Measurements from ENCODE around the gene CYP2B6.
"Not testable (repeated sequence)": the region's sequence is repeated elsewhere in the genome, so short reads cannot be mapped to it uniquely, and the experiment has no call there.

Gene CYP2B6

DNA sequence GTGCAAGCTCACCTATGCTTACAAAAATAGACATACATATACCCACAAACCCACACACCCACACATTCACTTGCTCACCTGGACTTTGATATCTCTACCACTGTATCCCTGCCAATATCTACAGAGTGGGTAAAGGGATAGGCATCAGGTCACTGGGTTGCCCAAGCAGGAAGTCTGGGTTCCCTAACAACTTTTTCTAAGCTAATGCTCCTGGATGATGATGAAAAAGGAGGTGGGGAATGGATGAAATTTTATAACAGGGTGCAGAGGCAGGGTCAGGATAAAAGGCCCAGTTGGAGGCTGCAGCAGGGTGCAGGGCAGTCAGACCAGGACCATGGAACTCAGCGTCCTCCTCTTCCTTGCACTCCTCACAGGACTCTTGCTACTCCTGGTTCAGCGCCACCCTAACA, at the start of gene CYP2B6:
TSS of gene CYP2B6 (plus strand) at position 311 of the 410 bp plus-strand sequence. CDS start at position 335, 24 bp downstream.
- DNase-seq (ENCODE audit: low spot score): no peak

DNA sequence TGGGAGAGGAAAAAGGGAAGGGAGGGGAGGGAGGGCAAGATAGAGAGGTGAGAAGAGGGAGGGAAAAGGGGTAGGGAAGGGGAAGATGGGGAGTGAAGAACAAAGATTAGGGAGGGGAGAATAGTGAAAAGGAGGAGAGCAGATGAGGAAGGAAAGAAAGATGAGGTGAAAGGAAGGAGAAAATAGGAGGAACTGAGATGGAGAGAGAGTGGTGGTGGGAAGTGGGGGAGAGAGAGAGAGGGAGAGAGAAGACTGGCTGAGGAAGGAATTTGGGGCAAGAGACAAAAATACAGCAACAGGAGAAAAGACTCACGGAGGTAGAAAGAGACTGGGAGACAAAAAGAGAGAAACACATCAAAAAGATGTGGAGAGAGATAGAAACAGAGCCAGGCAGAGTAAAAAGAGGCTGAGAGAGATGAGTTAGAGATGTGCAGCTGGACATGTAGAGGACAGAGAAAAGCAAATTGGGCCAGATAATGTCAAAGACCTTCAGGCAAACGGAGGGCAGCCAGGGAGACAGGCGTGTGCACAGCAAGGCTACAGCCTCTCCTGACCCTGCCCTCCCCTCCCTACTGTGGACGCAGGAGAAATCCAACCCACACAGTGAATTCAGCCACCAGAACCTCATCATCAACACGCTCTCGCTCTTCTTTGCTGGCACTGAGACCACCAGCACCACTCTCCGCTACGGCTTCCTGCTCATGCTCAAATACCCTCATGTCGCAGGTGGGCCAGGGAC, 49.4 kb upstream of the CYP2B6 start:
- no peak for DNase-seq (ENCODE audit: low spot score)

DNA sequence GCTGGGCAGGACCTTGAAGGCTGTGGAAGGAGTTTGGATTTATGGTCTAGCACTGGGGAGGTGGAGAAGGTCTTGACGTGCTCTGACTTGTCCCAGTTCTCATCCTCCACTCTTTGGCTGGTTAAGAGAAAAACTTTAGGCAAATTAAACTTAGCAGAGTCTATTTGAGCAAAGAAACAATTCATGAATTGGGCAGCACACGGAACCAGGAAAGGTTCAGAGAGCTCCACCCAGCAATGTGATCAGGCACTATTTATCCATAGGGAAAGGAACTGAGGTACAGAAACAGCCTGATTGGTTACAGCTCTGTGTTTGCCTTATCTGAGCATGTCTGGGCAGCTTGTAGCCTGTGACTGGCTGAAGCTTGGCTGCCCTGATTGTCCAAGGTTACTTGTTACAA, 45.4 kb upstream of the CYP2B6 start:
- DNase-seq (ENCODE audit: low spot score): no peak

DNA sequence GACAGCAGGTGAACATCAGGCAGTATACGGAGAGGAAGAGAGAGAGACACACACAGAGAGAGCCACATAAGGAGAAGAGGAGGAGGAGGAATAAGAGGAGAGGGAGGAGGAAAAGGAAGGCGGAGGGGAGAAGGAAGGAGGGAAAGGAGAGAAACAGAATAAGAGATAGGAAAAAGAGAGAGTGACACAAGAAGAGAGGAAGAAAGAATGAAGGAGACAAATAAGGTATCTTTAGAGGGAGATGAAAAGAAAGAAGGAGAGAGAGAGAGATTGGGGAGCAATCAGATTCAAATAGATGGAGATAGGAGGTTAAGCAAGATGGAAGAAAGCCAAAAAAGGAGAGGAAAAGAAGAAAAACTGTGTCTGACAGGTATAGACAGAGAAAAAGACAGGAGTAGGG, 44.0 kb upstream of the CYP2B6 start:
- DNase-seq (ENCODE audit: low spot score): no peak

DNA sequence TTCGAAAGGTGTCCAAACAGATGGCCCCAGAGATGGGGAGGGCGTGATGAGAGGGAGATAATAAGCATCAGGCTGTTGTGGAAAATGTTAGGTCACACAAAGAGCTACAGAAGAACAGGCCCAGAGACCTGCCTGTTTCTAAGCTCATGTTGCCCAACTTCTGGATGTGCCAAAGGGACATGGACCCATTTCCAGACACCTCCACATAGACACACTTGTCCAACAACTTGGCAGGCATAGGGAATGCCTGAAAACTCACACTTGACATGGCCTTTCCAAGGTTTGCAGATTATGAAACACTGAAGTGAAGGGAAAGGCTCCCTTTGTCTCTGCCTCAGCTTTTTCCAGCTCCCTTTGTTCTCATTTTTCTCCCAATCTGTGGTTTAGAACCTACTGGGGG, 43.5 kb upstream of the CYP2B6 start:
- no peak for DNase-seq (ENCODE audit: low spot score)

DNA sequence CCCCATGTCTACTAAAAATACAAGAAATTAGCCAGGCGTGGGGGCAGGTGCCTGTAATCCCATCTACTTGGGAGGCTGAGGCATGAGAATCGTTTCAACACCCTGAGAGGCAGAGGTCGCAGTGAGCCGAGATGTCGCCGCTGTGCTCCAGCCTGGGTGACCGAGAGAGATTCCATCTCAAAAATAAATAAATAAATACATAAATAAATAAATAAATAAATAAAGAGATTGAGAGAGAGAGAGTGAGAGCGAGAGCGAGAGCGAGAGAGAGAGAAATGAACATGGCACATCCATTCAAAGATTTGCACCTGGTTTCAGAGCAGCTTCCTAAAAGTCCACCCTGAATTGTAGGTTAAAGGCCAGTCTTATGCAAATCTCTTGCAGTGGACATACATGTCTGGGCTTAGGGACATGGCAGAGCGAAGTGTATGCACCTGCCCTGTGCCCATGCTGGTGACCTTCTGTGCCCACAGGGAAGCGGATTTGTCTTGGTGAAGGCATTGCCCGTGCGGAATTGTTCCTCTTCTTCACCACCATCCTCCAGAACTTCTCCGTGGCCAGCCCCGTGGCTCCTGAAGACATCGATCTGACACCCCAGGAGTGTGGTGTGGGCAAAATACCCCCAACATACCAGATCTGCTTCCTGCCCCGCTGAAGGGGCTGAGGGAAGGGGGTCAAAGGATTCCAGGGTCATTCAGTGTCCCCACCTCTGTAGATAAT, 42.3 kb upstream of the CYP2B6 start:
- DNase-seq (ENCODE audit: low spot score): no peak

DNA sequence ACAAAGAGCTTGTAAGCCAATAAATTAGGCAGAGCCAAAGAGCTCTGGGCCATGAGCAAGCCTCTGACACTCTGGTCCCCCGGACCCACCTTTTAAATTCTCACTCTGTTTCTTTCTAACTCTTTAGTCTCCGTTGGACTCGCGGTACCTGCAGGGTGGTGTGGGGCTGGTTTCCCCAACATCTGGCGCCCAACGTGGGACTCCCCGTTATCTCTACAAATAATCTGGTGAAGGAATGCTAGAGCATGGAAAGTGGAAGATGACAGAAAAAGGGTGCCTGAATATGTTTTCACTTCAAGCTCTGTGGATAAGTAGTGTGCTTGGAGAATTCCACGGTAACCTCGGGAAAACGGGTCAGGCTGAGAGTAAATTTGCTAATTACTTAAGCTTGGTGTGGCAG, 36.5 kb upstream of the CYP2B6 start:
- no peak for DNase-seq (ENCODE audit: low spot score)

DNA sequence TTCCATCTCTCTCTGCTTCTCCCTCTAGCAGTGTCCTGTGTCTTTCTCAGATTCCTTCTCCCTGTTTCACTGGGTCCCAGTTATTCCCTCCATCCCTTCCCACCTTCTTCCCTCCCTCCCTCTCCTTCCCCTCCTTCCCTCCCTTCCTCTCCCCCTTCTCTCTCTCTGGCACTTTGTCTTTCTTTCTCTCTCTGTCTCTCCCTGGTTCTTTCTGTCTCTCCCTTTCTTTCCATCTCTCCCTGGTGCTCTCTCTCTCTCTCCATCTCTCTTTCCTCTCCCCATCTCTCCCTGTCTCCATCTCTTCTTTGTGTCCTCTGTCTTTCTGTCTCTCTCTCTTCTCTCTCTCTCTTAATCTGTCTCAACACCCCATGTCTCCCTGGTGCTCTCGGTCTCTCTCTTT, 31.7 kb upstream of the CYP2B6 start:
- no peak for DNase-seq (ENCODE audit: low spot score)

DNA sequence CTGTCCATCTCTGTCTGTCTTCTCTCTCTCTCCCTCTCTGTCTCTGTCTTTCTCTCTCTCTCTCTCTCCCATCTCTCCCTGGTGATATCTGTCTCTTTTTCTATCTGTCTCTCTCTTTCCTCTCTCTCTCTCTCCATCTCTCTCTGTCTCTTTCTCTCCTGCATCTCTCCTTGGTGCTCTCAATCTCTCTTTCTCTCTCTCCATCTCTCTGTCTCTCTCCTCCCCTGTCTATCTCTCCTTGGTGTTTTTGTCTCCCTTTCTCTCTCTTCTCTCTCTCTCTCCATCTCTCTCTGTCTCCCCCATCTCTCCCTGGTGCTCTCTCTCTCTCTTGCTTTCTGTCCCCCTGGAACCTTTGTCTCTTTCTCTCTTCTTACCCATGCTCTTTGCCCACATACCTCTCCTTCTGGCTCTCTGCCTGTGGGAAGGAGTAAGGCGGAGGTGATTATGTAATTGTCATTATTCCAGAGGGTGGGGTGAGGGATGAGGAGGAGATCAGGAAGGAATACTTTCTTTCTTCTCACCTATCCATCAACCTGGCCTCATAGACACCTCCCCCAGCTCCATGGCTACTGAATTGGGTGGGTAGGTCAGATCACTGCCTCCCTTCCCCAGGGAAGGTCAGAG, 30.9 kb upstream of the CYP2B6 start:
- no peak for DNase-seq (ENCODE audit: low spot score)

DNA sequence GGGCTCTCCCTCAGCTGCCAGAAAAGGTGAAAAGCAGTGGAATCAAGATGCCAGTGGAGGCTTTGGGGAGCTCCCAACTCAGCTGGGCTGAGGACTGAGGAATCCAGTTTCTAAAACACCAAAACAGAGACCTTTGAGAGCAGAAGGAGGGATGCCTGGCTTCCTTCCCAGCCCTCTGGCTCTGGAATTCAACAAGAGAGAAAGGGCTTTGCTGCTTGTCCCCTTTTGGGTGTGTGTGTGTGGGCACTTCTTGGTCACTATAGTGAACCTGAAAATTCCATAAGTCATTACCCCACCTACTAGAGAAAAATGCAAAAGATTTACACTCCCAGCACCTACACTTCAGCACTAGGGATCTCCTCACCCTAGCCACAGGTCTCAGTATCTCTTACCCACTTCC, 30.3 kb upstream of the CYP2B6 start:
- no peak for DNase-seq (ENCODE audit: low spot score)

DNA sequence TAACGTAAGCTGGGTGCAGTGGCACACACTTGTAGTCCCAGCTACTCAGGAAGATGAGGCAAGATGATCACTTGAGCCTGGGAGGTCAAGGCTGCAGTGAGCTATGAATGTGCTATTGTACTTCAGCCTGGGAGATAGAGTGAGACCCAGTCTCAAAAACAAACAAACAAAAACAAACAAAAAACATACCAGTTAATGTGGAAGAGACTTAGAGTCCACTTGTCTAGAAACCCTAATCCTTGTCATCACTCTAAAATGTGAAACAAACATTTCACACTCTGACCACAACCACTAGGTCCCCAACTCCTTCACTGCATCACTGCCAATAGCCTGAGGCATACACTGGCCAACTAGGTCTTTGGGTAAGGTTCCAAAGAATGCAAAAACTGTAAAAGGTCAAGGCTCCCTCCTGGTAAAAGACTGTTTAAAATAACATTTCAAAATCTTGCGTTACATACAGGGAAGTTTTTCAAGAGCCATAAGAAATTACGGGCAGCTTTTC, 28.6 kb upstream of the CYP2B6 start:
- DNase-seq (ENCODE audit: low spot score): no peak

DNA sequence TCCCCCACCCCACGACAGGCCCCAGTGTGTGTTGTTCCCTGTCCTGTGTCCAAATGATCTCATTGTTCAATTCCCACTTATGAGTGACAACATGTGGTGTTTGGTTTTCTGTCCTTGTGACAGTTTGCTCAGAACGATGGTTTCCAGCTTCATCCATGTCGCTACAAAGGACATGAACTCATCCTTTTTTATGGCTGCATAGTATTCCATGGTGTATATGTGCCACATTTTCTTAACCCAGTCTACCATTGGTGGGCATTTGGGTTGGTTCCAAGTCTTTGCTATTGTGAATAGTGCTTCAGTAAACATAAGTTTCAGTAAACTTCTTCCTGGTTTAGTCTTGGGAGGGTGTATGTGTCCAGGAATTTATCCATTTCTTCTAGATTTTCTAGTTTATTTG, 26.7 kb upstream of the CYP2B6 start:
- not testable (repeated sequence) for DNase-seq (ENCODE audit: low spot score)

DNA sequence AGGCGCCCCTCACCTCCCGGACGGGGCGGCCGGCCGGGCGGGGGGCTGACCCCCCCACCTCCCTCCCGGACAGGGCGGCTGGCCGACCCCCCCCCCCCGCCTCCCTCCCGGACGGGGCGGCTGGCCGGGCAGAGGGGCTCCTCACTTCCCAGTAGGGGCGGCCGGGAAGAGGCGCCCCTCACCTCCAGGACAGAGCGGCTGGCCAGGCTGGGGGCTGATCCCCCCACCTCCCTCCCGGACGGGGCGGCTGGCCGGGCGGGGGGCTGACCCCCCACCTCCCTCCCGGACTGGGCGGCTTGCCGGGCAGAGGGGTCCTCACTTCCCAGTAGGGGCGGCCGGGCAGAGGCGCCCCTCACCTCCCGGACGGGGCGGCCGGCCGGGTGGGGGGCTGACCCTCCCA, 25.7 kb upstream of the CYP2B6 start:
- not testable (repeated sequence) for DNase-seq (ENCODE audit: low spot score)

DNA sequence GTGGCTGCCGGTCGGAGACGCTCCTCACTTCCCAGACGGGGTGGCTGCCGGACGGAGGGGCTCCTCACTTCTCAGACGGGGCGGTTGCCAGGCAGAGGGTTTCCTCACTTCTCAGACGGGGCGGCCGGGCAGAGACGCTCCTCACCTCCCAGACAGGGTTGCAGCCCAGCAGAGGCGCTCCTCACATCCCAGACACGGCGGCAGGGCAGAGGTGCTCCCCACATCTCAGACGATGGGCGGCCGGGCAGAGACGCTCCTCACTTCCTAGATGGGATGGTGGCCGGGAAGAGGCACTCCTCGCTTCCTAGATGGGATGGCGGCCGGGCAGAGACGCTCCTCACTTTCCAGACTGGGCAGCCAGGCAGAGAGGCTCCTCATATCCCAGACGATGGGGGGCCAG, 24.5 kb upstream of the CYP2B6 start:
- DNase-seq (ENCODE audit: low spot score): not testable (repeated sequence)

DNA sequence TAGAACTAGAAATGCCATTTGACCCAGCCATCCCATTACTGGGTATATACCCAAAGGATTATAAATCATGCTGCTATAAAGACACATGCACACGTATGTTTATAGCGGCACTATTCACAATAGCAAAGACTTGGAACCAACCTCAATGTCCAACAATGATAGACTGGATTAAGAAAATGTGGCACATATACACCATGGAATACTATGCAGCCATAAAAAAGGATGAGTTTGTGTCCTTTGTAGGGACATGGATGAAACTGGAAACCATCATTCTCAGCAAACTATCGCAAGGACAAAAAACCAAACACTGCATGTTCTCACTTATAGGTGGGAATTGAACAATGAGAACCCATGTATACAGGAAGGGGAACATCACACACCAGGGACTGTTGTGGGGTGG, 23.0 kb upstream of the CYP2B6 start:
- not testable (repeated sequence) for DNase-seq (ENCODE audit: low spot score)

DNA sequence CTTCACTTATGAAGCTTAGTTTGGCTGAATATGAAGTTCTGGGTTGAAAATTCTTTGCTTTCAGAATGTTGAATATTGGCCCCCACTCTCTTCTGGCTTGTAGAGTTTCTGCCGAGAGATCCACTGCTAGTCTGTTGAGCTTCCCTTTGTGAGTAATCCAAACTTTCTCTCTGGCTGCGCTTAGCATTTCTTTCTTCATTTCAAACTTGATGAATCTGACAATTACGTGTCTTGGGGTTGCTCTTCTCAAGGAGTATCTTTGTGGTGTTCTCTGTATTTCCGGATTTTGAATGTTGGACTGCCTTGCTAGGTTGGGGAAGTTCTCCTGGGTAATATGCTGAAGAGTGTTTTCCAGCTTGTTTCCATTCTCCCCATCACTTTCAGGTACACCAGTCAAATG, 21.4 kb upstream of the CYP2B6 start:
- DNase-seq (ENCODE audit: low spot score): not testable (repeated sequence)

DNA sequence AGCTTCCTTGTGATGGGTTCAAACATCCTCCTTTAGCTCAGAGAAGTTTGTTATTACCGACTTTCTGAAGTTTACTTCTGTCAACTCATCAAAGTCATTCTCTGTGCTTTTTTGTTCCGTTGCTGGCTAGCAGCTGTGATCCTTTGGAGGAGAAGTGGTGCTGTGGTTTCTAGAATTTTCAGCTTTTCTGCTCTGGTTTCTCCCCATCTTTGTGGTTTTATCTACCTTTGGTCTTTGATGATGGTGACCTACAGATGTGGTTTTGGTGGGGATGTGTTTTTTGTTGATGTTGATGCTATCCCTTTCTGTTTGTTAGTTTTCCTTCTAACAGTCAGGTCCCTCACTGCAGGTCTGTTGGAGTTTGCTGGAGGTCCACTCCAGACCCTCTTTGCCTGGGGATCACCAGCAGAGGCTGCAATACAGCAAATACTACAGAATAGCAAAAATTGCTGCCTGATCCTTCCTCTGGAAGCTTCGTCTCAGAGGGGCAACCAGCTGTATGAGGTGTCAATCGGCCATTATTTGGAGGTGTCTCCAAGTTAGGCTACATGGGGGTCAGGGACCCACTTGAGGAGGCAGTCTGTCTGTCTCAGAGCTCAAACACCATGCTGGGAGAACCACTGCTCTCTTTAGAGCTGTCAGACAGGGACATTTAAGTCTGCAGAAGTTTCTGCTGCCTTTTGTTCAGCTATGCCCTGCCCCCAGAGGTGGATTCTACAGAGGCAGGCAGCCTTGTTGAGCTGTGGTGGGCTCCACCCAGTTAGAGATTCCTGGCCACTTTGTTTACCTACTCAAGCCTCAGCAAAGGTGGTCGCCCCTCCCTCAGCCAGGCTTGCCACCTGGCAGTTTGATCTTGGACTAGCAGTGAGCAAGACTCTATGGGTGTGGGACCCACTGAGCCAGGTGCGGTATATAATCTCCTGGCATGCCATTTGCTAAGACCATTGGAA, 20.4 kb upstream of the CYP2B6 start:
- peak; percentile 24 for DNase-seq (ENCODE audit: low spot score)

DNA sequence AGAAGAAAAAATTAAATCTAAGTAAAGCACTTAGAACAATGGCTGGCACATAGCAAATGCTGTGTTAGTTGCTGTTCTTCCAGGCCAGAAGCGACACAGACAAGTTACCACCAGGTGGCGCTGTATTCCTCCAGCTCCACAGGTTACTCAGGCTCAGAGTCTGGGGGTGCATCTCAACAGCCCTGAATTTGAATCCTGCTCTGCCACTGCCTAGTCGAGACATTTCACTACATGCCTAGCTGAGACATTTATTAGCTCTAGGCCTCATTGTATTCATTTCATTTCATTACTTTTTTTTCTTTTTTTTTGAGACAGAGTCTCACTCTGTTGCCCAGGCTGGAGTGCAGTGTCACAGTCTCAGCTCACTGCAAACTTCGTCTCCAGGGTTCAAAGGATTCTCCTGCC, 16.4 kb upstream of the CYP2B6 start:
- DNase-seq (ENCODE audit: low spot score): peak; percentile 74

DNA sequence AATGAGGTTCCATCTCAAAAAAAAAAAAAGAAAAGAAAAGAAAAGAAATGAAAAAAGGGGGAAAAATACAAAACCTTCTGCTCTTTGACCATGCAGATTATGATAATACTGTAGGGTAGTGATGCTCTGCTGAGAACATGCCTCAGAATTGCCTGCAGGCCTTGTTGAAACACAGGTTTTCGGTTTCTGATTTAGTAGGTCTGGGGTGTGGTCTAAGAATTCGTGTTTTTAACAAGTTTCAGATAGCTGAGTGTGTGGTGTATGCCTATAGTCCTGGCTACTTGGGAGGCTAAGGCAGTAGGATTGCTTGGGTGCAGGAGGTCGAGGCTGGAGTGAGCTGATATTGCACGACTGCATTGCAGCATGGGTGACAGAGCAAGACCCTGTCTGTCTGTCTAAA, 14.9 kb upstream of the CYP2B6 start:
- DNase-seq (ENCODE audit: low spot score): peak; percentile 34

DNA sequence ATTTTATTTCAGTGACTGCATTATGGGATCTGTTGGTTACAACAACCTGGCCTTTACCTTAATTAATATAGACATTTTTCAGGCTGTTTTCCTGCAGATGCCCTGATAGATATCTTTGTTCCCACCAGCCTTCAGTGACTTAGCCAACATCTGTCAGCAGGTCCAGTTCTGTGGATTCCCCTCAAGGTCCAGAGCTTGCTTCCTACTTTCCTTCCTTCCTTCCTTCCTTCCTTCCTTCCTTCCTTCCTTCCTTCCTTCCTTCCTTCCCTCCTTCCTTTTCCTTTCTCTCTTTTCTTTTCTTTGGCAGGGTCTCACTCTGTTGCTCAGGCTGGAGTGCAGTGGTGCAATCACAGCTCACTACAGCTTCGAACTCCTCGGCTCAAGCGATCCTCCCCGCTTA, 14.4 kb upstream of the CYP2B6 start:
- DNase-seq (ENCODE audit: low spot score): no peak

DNA sequence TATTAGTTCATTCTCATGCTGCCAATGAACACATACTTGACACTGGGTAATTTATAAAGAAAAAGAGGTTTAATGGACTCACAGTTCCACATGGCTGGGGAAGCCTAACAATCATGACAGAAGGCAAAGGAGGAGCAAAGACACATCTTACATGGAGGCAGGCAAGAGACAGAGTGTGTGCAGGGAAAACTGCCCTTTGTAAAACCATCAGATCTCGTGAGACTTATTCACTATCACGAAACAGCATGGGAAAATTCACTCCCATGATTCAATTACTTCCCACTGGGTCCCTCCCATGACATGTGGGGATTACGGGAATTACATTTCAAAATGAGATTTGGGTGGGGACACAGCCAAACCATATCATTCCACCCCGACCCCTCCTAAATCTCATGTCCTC, 11.3 kb upstream of the CYP2B6 start:
- not testable (repeated sequence) for DNase-seq (ENCODE audit: low spot score)
